Cerebellar cortex (tissue), 1 donor: Measurements from ENCODE around the gene SPTBN5.

Experiments used
- DNase-seq: peaks from one replicate; pipeline ENCODE4 v3.0.0-alpha.2; 2015; ENCODE audit warnings: low spot score

The SPTBN5 gene

GRCh38 chr15:41883484-41883825, 10.4 kb downstream of the SPTBN5 start:
- peak; percentile 47 for DNase-seq

GRCh38 chr15:41882689-41883483, 11.0 kb downstream of the SPTBN5 start:
- DNase-seq, result no peak

GRCh38 chr15:41881920-41882688, 11.7 kb downstream of the SPTBN5 start:
- peak; percentile 47 for DNase-seq

GRCh38 chr15:41881550-41881919, 12.3 kb downstream of the SPTBN5 start:
- DNase-seq, result peak; percentile 56

- DNase-seq, result no peak
These were observed 12.8 kb downstream of the SPTBN5 start for GRCh38 chr15:41881086-41881485.

- no peak for DNase-seq
These were observed 13.5 kb downstream of the SPTBN5 start for GRCh38 chr15:41880156-41880877.

GRCh38 chr15:41879321-41879845, 14.5 kb downstream of the SPTBN5 start:
- peak; percentile 63 for DNase-seq

GRCh38 chr15:41878355-41878699, 15.5 kb downstream of the SPTBN5 start:
- peak; percentile 97 for DNase-seq

- DNase-seq, result no peak
These were observed 16.1 kb downstream of the SPTBN5 start for GRCh38 chr15:41877631-41878354.

- DNase-seq, result no peak
These were observed 17.2 kb downstream of the SPTBN5 start for GRCh38 chr15:41876689-41877088.

- no peak for DNase-seq
These were observed 17.8 kb downstream of the SPTBN5 start for GRCh38 chr15:41876007-41876406.

- no peak for DNase-seq
These were observed 19.1 kb downstream of the SPTBN5 start for GRCh38 chr15:41874736-41875135.

GRCh38 chr15:41873711-41874110, 20.1 kb downstream of the SPTBN5 start:
- no peak for DNase-seq

GRCh38 chr15:41872166-41872747, 21.6 kb downstream of the SPTBN5 start:
- no peak for DNase-seq

- DNase-seq, result no peak
These were observed 22.5 kb downstream of the SPTBN5 start for GRCh38 chr15:41871175-41871905.

- no peak for DNase-seq
These were observed 23.2 kb downstream of the SPTBN5 start for GRCh38 chr15:41870689-41871081.

GRCh38 chr15:41869770-41870688, 23.8 kb downstream of the SPTBN5 start:
- DNase-seq, result no peak

- DNase-seq, result no peak
These were observed 25.5 kb downstream of the SPTBN5 start for GRCh38 chr15:41868321-41868720.

- no peak for DNase-seq
These were observed 26.8 kb downstream of the SPTBN5 start for GRCh38 chr15:41866872-41867579.
